ENCODE results near the gene KRT84. TPM values are rescaled to one million over a fixed set of nuclear protein-coding genes. Genes with fewer than 3 reads are reported as not detected.

The KRT84 gene
- total RNA-seq, 1 donor from 2014 or later, result not detected

DNA sequence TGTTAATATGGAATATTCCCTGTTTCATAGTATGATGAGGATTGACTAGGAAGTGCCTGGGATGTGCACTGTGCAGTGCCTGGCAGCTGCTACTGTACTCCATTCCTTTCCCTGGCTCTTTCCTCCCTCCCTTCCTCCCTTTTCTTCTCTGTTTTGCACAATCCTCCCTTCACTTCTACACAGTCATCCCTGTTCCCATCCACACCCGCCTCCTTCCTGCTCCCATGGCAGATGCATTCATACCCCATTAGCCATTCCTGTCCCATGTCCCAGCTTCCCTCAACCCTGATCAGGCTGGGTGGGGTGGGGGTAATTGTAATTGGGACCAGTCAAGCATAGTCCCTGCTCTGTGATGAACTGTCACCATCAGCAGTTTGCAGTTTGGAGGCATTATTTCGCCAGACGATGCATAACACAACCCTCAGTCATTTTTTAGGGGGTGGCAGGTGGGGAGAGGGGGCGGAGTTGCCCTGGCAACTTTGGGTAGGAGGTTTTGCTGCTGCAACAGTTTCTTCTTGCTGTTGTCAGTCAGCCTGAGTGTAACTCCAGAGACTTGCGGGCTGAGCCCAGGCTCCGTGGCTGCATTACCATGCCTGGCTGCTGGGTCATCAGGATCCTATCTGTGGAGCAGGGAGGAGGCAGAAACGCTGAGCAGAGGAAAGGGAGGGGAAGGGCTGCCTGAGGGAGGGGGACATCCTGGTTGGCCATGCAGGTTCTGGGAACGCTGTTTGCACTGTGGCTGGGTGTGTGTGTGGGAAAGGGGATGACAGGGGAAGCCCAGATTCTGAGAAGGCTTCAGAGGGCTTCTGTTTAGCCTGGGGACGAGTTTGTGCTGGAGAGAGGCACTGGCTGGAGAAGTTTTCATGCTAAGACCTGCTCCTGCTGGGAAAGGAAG, 4.1 kb upstream of the KRT84 start:
- no peaks in the 10 kb centered on the region for H3F3A ChIP-seq (ENCODE audit: low read depth)
- H4K20me1 ChIP-seq (ENCODE audit: low read depth), result no peaks in the 10 kb centered on the region
- no peak overlapping the region for H2AFZ ChIP-seq (replicated peaks)
- no peak overlapping the region for H3K4me3 Mint-ChIP-seq
- no peaks in the 10 kb centered on the region for H3K36me3 Mint-ChIP-seq
- H3K27ac Mint-ChIP-seq, result peak overlapping the region; percentile 53
- no peak overlapping the region for H3K4me2 ChIP-seq
- TF ChIP-seq, protein P1, sequence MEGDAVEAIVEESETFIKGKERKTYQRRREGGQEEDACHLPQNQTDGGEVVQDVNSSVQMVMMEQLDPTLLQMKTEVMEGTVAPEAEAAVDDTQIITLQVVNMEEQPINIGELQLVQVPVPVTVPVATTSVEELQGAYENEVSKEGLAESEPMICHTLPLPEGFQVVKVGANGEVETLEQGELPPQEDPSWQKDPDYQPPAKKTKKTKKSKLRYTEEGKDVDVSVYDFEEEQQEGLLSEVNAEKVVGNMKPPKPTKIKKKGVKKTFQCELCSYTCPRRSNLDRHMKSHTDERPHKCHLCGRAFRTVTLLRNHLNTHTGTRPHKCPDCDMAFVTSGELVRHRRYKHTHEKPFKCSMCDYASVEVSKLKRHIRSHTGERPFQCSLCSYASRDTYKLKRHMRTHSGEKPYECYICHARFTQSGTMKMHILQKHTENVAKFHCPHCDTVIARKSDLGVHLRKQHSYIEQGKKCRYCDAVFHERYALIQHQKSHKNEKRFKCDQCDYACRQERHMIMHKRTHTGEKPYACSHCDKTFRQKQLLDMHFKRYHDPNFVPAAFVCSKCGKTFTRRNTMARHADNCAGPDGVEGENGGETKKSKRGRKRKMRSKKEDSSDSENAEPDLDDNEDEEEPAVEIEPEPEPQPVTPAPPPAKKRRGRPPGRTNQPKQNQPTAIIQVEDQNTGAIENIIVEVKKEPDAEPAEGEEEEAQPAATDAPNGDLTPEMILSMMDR (IDR thresholded peaks at IDR 0.05), result no peak
- TF ChIP-seq EZH2phosphoT487 (IDR thresholded peaks at IDR 0.05) (no peak), EZH2 (IDR thresholded peaks at IDR 0.05) (no peak)
- H3K27ac ChIP-seq, result no peak overlapping the region
- no peaks in the 10 kb centered on the region for H3K27me3 ChIP-seq
- peaks cover 8% of the 10 kb centered on the region for H3K4me1 Mint-ChIP-seq
- no peak overlapping the region for H3K4me3 ChIP-seq
- DNase-seq (ENCODE audit: low spot score), result no peak
- no peaks in the 10 kb centered on the region for H3K36me3 ChIP-seq
- H3K79me2 ChIP-seq (ENCODE audit: low read depth), result no peaks in the 10 kb centered on the region
- H3K9me3 ChIP-seq (ENCODE audit: low read depth), result no peaks in the 10 kb centered on the region
- H3K9ac ChIP-seq, result no peak overlapping the region
- no peaks in the 10 kb centered on the region for H3K4me1 ChIP-seq
- peaks cover 11% of the 10 kb centered on the region for H3K27me3 Mint-ChIP-seq (ENCODE audit: insufficient read depth, low read depth)
- no peaks in the 10 kb centered on the region for H3K9me3 Mint-ChIP-seq

- Histone ChIP-seq H3K36me3 (no peaks in the 10 kb centered on the region), H3K27me3 (no peaks in the 10 kb centered on the region), H3K9ac (no peak overlapping the region), H3F3A (ENCODE audit: low read depth) (no peaks in the 10 kb centered on the region), H3K27ac (no peak overlapping the region), H4K20me1 (ENCODE audit: low read depth) (no peaks in the 10 kb centered on the region), H3K79me2 (ENCODE audit: low read depth) (no peaks in the 10 kb centered on the region), H3K4me1 (no peaks in the 10 kb centered on the region), H3K4me3 (no peak overlapping the region), H2AFZ (replicated peaks) (no peak overlapping the region), H3K4me2 (no peak overlapping the region), H3K9me3 (ENCODE audit: low read depth) (no peaks in the 10 kb centered on the region)
- no peaks in the 10 kb centered on the region for H3K36me3 Mint-ChIP-seq
- H3K27me3 Mint-ChIP-seq (ENCODE audit: insufficient read depth, low read depth), result peaks cover 6% of the 10 kb centered on the region
- TF ChIP-seq EZH2phosphoT487 (IDR thresholded peaks at IDR 0.05) (no peak), EZH2 (IDR thresholded peaks at IDR 0.05) (no peak)
- TF ChIP-seq, protein P1 (IDR thresholded peaks at IDR 0.05), result no peak
- peaks cover 8% of the 10 kb centered on the region for H3K4me1 Mint-ChIP-seq
- no peak overlapping the region for H3K27ac Mint-ChIP-seq
- no peak overlapping the region for H3K4me3 Mint-ChIP-seq
- H3K9me3 Mint-ChIP-seq, result no peaks in the 10 kb centered on the region
- no peak for DNase-seq (ENCODE audit: low spot score)
Measured at GRCh38 chr12:52387859-52388258, 2.4 kb upstream of the KRT84 start.

DNA sequence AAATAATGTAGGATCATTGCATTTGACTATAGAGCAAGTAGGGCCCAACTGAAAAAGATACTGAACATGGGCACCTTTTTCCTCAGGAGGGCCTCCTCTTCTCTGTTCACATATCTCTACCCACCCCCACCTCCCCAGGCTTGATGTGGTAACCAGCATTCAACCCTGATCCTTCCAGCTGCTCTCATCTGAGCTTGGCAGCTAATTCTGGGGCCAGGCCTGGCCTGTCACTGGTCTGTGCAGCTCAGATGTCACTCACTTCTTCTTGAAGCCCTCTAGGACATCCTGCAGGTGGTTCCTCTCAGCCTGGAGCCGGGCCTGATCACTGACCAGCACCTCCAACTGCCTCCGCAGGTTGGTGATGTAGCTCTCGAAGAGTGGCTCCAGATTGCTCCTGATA, 2.1 kb downstream of the KRT84 start:
- H3K4me1 Mint-ChIP-seq, result no peaks in the 10 kb centered on the region
- Histone ChIP-seq H3K9me3 (ENCODE audit: low read depth) (no peaks in the 10 kb centered on the region), H3K36me3 (no peaks in the 10 kb centered on the region), H3K79me2 (ENCODE audit: low read depth) (no peaks in the 10 kb centered on the region), H3K27me3 (no peaks in the 10 kb centered on the region), H3F3A (ENCODE audit: low read depth) (no peaks in the 10 kb centered on the region), H3K27ac (no peak overlapping the region), H2AFZ (replicated peaks) (no peak overlapping the region), H3K4me1 (no peaks in the 10 kb centered on the region), H3K4me2 (no peak overlapping the region), H3K4me3 (no peak overlapping the region), H3K9ac (no peak overlapping the region), H4K20me1 (ENCODE audit: low read depth) (no peaks in the 10 kb centered on the region)
- H3K4me3 Mint-ChIP-seq, result no peak overlapping the region
- TF ChIP-seq EZH2phosphoT487 (IDR thresholded peaks at IDR 0.05), result no peak
- TF ChIP-seq, protein P1 (IDR thresholded peaks at IDR 0.05), result no peak
- TF ChIP-seq EZH2 (IDR thresholded peaks at IDR 0.05), result no peak
- H3K9me3 Mint-ChIP-seq, result no peaks in the 10 kb centered on the region
- no peak overlapping the region for H3K27ac Mint-ChIP-seq
- no peaks in the 10 kb centered on the region for H3K36me3 Mint-ChIP-seq
- no peak for DNase-seq (ENCODE audit: low spot score)
- H3K27me3 Mint-ChIP-seq (ENCODE audit: insufficient read depth, low read depth), result peaks cover 3% of the 10 kb centered on the region

All from neural progenitor cell (in vitro differentiated cells).